Measurements from ENCODE around the gene SEC14L1.

Gene SEC14L1

DNA sequence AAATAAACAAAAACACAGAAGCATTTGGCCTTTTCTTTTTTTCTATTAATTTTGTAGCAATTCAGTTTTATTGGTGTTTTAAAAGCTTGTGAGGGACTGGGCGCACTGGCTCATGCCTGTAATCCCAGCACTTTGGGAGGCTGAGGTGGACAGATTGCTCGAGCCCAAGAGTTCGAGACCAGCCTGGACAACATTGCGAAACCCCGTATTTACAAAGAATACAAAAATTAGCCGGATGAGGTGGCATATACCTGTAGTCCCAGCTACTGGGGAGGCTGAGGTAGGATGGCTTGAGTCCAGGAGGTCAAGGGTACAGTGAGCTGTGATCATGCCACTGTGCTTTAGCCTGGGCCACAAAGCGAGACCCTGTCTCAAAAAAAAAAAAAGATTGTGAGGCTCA is 53.4 kb downstream of the SEC14L1 start:
- no peak for DNase-seq

DNA sequence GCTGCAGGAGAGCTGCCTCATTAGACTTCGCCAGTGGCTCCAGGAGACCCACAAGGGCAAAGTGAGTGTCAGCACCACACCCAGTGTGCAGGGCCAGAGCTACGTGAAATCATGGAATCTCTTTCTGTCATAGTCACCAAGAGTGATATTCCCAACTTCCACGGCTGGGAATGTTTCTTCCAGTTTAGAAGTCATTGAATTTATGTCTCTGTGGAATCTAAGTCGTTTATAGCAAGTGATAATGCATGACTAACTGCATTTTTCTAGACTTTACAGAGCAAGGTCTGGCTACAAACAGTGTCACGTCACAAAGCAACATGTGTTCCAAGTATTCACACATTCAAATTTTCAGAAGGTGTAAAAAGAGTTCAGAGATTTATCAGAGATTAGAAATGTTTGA is 55.5 kb downstream of the SEC14L1 start:
- DNase-seq, result no peak

DNA sequence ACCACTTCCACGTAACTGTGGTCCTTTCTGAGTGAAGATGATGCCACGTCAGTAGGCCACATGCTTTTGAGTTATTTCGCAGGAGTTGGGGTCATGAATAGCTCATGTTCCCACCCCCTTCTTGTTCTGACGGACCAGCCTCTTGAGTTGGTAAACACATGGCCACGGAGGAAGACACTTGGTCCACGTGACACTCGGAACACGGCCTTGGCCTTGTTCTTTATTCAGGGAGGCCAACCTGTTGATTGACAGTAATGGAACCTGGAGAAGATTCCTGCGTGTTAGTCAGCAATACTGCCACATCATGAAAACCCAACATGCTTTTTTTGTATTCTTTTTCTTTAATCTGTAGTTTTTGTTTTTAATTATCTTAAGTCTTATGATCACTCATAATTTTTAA is 56.3 kb downstream of the SEC14L1 start:
- no peak for DNase-seq

DNA sequence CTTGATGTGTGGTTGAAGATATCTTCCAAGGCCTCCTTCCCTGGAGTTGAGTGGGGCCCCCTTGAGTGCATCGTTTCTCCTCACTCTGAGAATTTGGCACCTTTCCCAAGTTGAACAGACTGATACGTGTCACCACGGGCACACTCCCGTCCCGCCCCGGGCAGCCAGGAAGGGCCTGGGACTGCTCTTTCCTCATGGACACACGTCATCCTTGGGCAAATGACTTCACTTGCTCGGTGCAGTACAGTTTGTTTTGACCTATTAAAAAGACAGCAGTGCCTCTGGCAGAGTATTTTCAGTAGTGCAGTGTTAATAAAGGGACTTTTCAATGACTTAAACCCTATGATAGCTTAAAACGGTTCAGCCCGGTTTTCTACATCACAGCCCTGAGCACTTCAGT is 59.9 kb downstream of the SEC14L1 start:
- DNase-seq, result no peak

DNA sequence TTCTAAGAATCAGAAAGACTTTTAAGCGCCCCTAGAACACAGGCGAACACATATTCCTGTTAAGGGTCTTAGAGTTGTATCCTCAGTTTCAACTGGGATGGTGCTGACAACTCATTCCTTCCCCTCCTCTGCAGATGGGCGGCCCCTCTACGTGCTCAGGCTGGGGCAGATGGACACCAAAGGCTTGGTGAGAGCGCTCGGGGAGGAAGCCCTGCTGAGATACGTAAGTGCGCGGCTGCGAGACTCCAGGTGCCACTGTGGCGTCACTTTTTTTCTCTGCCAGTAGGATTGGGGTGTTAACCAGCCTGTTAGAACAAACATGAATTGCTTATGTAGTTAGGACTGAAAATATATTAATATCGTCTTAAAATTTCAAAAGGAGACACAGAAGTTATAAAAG is 62.7 kb downstream of the SEC14L1 start:
- DNase-seq, result no peak

DNA sequence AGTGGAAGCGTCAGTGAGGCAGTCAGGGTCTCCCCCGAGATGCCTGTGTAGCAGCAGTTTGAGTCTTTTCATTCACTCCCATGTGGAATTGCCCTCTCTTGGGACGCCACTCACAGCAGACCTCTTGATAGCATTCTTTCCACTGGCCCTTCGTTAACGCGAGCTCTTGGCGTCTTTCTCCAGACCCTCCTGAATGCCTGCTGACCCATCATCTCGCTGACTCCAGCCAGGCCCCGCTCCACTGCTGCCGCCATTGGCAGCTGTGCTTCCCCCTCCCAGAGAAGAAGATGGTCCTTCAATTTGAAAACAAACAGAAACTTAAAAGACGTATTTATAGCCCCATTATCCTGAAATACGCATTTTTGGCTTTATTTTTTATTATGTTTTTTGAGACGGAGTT is 63.1 kb downstream of the SEC14L1 start:
- no peak for DNase-seq

DNA sequence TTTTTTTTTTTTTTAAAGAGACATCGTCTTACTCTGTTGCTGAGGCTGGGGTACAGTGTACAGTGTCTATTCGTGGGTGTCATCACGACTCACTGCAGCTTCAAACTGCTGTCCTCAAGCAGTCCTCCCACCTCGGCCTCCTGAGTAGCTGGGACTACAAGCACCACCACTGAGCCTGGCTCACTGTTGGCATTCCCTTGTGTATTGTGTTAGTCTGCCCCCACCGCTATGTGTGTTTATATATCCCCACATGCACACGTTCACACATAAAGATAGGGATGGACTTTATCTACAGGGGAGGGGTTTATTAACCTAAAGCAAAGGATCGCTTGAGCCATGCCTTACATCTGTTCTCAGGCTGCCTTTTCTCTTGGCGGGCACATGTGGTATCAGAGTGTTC is 63.8 kb downstream of the SEC14L1 start:
- DNase-seq, result no peak

DNA sequence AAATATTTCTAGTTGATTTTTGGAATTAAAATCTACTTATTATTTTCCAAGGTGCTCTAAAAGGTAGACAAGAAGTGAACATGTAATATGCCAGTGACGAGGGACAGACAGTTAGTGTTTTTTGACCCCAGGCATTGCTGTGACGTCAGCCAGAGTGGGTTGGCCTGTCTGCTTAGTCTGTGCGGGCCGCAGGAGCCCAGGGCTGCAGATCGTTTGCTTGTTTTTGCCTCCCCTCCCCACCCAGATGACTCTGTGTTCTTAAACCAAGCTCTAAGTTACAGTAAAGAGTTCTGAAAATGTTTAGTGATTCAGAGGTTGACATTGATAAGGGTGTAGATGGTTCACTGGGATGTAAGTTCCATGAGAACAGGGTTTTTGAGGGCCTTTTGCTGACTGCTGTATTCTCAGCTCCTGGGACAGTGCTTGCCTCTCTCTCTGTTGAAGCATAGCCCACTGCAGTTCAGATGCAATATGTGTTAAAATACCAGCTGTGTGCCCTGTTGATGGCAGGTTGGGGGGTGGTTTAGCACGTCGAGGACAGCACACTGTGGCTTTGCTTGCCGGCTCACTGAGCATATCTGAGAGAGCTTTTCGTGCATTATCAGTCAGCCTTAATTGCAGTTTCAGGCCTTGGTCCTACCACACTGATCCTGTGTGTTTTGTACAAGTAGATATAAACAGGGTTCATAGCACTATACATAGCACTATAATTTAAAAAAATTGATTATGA is 64.8 kb downstream of the SEC14L1 start:
- no peak for DNase-seq

DNA sequence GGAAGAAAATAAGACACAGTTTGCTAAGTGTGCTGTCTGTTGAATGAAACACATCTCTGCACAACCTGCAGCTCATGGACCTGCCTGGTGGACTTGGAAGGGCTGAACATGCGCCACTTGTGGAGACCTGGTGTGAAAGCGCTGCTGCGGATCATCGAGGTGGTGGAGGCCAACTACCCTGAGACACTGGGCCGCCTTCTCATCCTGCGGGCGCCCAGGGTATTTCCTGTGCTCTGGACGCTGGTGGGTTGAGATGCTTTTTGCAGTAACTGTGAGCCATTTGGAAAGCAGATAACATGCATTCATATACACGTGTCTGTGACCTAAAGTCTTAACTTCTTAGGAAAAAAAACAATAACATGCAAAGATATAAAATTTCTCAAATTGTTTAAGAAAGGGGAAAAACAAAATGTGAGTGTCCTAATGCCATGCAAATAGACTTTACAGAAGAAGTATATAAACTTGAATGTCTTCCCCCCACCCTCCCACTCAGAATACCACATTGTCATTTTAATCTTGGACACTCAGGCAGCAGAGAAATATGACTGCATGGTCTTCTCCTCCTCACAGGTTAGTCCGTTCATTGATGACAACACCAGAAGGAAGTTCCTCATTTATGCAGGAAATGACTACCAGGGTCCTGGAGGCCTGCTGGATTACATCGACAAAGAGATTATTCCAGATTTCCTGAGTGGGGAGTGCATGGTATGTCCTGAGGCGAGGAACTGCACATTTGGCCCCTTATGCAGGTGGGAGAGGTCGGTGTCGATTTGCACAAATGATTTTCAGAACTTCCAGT is 65.6 kb downstream of the SEC14L1 start:
- DNase-seq, result no peak

DNA sequence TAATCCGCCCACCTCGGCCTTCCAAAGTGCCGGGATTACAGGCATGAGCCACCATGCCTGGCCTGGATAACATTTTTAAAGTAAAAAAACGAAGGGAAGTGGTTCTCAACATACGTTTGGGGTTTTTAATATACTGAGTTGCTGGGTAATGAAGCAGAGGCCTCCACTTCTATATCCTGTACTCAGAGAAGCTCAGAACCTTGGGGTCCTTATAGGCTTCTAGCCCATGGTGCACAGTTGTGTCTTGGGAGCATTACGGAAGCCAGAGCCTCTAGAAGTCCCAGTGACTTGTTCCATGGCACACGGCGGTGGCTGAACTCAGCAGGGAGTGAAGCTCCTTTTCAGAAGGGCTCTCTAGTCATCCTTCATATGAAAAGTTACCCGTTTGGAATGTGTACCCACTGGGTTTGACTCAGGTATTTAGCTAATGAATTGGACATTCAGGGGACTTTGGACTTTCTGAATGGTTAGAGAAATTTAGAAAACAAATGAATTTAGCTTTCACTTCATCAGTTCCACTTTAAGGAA is 67.0 kb downstream of the SEC14L1 start:
- no peak for DNase-seq

DNA sequence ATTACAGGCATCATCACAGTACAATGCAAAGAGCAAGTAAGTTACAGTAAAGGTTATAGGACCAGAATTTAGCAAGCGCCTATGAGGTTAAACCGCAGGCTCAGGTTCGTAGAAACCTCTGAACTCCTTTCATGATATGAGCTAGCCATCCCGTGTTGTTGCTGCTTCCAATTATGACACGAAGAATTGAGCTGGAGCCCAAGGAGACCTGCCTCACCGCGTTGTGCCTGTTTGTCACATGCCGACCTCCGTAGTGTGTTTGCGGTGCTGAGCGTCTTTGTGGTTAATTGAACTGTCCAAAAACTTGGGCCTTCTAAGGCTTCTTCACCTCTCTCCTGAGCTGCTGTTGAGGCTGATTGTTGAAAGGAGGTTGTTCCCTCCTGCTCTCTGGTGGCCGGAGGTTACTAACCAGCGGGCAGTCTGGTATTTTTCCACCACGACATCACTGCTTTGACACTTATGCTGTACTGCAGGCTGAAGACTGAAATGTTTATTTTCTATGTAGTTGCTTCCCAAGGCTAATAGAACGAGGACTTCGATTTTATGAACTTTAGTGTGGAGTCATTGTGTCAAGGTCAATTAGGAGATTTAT is 67.5 kb downstream of the SEC14L1 start:
- DNase-seq, result no peak

DNA sequence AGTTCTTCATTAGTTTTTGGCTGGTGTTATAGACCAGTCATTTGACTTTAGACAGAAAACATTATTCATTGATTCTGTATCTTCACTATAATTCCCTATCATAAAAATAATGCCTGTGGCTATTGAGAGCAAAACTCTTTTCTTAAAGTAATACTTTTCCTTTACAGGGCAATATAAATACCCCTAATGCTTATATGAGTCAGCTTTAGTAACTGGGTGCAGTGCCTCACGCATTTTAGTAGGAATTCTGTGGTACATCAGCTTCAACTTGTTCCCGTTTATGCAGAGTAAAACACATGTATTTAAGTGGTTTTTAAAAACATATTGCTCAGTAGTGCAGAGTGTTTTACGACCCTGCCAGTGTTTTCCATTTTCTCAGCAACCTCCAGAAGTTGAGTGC is 68.1 kb downstream of the SEC14L1 start:
- no peak for DNase-seq

DNA sequence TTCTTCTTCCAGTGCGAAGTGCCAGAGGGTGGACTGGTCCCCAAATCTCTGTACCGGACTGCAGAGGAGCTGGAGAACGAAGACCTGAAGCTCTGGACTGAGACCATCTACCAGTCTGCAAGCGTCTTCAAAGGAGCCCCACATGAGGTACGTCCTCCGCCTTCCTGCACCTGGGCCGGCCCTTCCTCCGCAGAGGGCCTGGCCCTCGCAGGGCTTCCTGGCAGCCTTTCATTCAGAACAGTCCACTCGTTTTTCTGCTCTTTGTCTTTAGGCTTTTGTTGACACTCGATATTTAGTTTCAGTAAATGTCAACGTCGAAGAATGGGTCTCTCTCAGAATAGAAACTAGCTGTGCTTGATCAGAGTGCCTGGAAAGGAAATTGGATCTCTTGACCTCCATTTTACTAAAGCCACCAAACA is 68.6 kb downstream of the SEC14L1 start:
- DNase-seq, result no peak

DNA sequence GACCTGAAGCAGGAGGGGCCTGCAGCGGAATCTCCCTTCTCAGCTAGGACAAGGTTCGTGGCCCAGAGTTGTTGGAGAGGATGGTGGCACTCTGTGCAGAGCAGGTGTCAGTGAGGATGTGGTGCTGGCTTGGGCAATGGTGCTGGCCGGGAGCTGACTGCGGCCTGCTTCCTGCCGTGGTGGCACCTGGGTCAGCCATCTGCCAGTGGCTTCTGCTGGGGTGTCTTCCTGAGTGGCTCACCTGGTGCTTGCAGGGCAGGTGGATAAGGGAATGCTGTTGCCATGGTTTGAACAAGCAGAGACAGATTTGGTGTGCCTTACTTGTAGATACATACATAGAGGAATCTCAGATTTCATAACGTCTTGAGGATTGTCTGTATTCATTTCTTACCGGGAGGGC is 69.6 kb downstream of the SEC14L1 start:
- DNase-seq, result no peak

DNA sequence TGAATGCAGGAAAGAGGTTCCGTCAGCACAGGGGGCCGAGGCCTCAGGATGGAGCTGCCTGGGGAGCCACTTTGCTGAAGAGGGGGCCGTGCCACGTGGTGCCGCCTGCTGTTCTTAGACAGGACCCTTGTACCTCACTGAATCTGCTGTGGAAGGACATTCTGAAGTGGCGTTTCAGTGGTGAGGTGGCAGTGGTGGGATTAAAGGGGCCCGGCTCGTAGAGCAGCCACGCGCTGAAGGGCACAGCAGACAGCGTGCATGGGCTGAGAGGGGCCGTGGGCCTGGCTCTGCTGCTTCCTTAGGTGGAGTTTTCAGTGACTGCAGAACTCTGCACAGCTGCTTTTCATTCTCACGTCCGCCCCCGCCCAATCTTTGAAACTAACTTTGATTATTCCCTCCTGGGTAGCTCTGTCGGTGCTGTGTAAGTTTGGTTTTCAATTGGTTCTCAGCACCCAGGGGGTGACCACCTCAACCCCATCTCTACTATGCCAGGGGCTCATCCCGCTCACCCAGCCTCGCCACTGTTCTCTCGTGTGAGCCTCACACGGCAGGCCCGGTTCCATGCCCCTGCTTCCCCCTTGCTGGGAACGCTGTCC is 70.3 kb downstream of the SEC14L1 start:
- no peak for DNase-seq

DNA sequence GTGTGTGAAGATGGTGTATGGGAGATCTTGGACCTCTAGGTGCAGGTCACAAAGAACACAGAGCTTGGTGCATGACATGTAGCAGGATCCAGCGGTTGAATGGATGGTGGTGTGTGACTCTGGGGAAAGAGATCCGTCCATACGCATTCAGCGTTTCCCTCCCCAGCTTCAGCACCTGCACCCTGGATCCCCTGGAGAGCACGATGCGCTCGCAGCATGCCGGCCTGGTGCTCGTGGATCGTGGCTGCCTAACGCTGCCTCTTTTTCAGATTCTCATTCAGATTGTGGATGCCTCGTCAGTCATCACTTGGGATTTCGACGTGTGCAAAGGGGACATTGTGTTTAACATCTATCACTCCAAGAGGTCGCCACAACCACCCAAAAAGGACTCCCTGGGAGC is 70.9 kb downstream of the SEC14L1 start:
- no peak for DNase-seq

DNA sequence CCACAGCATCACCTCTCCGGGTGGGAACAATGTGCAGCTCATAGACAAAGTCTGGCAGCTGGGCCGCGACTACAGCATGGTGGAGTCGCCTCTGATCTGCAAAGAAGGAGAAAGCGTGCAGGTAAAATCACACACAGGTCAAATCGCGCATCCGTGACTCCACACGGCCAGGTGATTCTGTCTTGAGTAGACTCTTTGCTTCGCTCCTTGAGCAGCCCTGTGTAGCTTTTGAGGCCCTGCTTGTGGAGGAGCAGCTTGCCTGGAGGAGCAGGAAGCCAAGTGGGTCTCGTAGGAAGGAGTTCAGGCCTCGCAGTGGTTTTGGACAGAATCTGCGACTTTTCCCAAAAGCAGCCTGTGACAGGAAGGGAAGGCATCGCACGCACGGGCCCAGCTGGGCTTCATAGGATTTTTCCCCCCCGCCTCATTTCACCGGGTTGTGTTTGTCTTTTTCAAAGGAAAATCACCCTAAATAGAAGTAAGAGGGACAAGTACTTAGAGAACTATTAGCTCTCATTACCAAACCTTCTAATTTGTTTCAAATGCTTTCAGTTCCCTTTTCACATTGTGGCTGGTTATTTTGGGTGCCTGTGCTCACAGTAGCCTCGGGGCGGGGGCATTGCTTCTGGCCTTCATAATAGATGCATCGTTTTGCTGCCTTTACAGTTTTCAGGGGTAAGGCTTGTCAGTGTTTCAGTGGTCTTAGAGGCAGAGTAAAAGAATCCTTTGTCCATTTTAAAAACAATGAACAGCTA is 71.5 kb downstream of the SEC14L1 start:
- no peak for DNase-seq

DNA sequence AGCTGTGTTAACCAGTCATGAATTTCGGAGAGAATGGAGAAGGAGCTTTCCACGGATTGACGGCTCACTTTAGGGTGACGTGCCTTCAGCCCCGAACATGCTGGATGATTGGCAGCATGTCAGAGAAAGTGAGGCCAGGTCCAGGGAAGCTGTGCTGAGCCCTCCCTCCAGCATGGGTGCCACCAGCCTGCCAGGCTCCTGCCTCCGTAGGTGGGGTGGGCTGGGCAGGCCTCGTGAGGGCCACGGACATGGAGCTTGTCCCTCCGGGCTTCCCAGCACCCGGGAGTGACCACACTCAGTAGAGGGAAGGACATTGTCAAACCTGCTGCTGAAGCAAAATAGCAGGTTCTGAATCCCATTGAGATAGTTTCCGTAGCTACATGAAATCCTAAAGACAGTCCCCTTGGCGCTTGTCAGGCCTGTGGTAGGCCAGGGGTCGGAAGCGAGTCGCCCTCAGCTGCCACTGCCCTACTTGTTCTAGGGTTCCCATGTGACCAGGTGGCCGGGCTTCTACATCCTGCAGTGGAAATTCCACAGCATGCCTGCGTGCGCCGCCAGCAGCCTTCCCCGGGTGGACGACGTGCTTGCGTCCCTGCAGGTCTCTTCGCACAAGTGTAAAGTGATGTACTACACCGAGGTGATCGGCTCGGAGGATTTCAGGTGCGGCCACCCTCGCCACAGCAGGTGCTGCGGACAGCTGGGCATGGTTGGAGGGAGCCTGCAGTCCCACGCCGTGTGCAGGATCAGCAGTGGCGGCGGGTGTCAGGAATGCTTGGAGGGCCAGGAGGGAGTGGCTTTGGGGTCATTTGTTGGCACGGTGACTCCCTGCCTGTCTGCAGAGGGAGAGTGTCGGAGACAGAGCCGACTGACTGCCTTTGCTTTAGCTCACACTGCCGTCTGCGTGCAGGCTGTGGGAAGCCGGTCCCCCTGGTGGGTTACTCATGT is 72.3 kb downstream of the SEC14L1 start:
- DNase-seq, result no peak

DNA sequence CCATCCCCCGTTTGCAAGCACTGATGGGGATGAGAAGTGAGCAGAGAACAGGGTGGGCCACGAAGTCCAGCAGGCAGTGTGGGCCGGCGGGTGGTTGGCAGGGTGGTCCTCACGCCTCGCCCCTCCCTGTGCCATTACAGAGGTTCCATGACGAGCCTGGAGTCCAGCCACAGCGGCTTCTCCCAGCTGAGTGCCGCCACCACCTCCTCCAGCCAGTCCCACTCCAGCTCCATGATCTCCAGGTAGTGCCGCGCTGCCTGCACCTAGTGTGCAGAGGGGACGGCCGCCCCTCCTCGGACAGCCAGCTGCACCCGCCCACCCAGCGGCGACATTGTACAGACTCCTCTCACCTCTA is 73.0 kb downstream of the SEC14L1 start:
- no peak for DNase-seq

DNA sequence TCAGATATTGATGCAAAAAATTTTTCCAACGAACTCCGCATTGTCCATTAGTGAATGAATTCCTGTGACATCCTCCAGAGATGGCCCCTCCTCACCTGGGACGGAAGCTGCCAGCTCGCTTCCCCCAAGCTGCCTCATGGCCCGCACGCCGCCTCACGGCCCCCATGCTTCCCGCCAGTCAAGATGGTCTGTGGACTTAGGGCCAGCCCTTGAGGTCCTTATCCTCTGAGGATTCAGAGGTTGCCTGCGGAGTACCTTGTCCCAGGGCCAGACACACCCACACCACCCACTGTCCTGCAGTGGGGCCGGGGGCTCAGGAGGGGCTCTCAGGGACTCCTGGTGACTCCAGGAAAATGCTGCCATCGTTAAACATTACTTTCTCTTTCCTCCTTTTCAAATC is 73.6 kb downstream of the SEC14L1 start:
- DNase-seq, result no peak

DNA sequence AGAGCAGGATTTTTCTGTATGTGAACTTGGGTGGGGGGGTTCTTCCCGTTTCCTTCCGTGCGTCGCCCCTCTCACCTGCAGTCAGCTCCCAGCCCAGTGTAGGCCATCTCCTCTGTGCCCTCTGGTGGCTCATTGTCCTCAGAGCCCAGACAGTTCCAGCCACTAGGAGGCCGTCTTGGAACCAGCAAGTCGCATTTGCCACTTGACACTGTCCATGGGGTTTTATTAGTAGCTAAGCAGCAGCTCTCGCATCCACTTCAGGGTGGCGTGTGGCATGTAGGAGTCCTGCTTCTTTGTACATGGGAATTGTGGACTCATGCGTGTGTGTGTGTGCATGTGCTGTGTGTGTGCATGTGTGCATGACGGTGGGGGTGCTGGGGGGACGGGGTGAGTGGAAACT is 74.0 kb downstream of the SEC14L1 start:
- DNase-seq, result no peak

DNA sequence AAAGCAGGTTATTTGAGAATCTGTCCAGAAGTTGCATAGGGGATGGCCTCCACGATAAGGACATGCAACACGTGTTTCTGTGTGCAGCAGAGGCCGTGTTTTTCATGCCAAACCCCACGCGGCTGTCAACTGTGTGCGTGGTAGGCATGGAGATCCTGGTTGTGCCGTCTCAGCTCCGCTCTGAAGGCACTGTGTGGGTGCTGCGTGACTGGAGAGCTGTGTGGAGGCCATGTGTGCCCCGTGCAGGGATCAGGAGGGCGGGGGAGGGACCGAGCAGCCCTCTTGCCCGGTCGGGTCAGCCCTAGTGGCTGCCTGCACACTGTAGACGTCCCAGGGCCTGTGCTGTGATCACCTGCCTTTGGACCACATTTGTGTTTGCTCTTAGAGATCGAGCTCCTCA is 74.5 kb downstream of the SEC14L1 start:
- DNase-seq, result no peak
